ENCODE data around the gene CPLANE2. TPM values are rescaled to one million over a fixed set of nuclear protein-coding genes. Genes with fewer than 3 reads are reported as not detected.

CPLANE2 gene
- total RNA-seq, 1 donor from 2014 or later: 8.6 TPM

- H3K4me2 ChIP-seq (ENCODE audit: low read length): no peak overlapping the region
- FAIRE-seq (no peak), DNase-seq (ENCODE audit: low read depth) (no peak)
- Mint-ChIP-seq H3K27me3 (ENCODE audit: low read depth, unreplicated experiment) (peaks cover 7% of the 10 kb centered on the region), H3K27ac (ENCODE audit: unreplicated experiment) (no peak overlapping the region), H3K4me3 (ENCODE audit: unreplicated experiment) (no peak overlapping the region), H3K9me3 (ENCODE audit: unreplicated experiment) (peaks cover 3% of the 10 kb centered on the region), H3K36me3 (ENCODE audit: low read depth, unreplicated experiment) (peaks cover 5% of the 10 kb centered on the region), H3K4me1 (ENCODE audit: low read depth, unreplicated experiment) (peaks cover 4% of the 10 kb centered on the region)
- no peaks in the 10 kb centered on the region for H3K36me3 ChIP-seq (ENCODE audit: insufficient read depth, low read length)
- H3K4me3 ChIP-seq (ENCODE audit: insufficient read depth, low read depth, low read length): no peak overlapping the region
- TF ChIP-seq EZH2 (IDR thresholded peaks at IDR 0.05; ENCODE audit: insufficient read depth, low read length) (no peak), CTCF (IDR thresholded peaks at IDR 0.05; ENCODE audit: insufficient read depth, low read depth, low read length) (no peak)
- H3K4me1 ChIP-seq (ENCODE audit: insufficient read depth, low read length): peaks cover 1% of the 10 kb centered on the region
- H3K9ac ChIP-seq (ENCODE audit: low read length): no peak overlapping the region
- H3K27me3 ChIP-seq (ENCODE audit: insufficient read depth, low read length): no peaks in the 10 kb centered on the region
- no peaks in the 10 kb centered on the region for H4K20me1 ChIP-seq (ENCODE audit: insufficient read depth, low read length)
- H2AFZ ChIP-seq (ENCODE audit: low read depth, low read length): no peak overlapping the region
- H3K27ac ChIP-seq (ENCODE audit: low read depth, low read length): no peak overlapping the region
- H3K79me2 ChIP-seq (ENCODE audit: insufficient read depth, low read length): no peaks in the 10 kb centered on the region
- H3K9me3 ChIP-seq (ENCODE audit: insufficient read depth, low read depth, low read length): no peaks in the 10 kb centered on the region
Observed at GRCh38 chr1:16195518-16195905, 41.5 kb downstream of the CPLANE2 start.

GRCh38 chr1:16191916-16192546, 45.0 kb downstream of the CPLANE2 start:
- H3K27me3 Mint-ChIP-seq (ENCODE audit: low read depth, unreplicated experiment): peaks cover 6% of the 10 kb centered on the region
- TF ChIP-seq CTCF (IDR thresholded peaks at IDR 0.05; ENCODE audit: insufficient read depth, low read depth, low read length): no peak
- no peak for TF ChIP-seq EZH2 (IDR thresholded peaks at IDR 0.05; ENCODE audit: insufficient read depth, low read length)
- no peaks in the 10 kb centered on the region for H3K36me3 ChIP-seq (ENCODE audit: insufficient read depth, low read length)
- DNase-seq (ENCODE audit: low read depth): no peak
- peaks cover 3% of the 10 kb centered on the region for H3K9me3 Mint-ChIP-seq (ENCODE audit: unreplicated experiment)
- H3K79me2 ChIP-seq (ENCODE audit: insufficient read depth, low read length): no peaks in the 10 kb centered on the region
- no peak overlapping the region for H3K4me3 ChIP-seq (ENCODE audit: insufficient read depth, low read depth, low read length)
- H2AFZ ChIP-seq (ENCODE audit: low read depth, low read length): no peak overlapping the region
- H3K9ac ChIP-seq (ENCODE audit: low read length): no peak overlapping the region
- no peak overlapping the region for H3K4me2 ChIP-seq (ENCODE audit: low read length)
- H3K27ac Mint-ChIP-seq (ENCODE audit: unreplicated experiment): no peak overlapping the region
- H4K20me1 ChIP-seq (ENCODE audit: insufficient read depth, low read length): no peaks in the 10 kb centered on the region
- peaks cover 6% of the 10 kb centered on the region for H3K4me1 Mint-ChIP-seq (ENCODE audit: low read depth, unreplicated experiment)
- H3K9me3 ChIP-seq (ENCODE audit: insufficient read depth, low read depth, low read length): no peaks in the 10 kb centered on the region
- H3K36me3 Mint-ChIP-seq (ENCODE audit: low read depth, unreplicated experiment): no peaks in the 10 kb centered on the region
- no peaks in the 10 kb centered on the region for H3K27me3 ChIP-seq (ENCODE audit: insufficient read depth, low read length)
- FAIRE-seq: no peak
- H3K4me3 Mint-ChIP-seq (ENCODE audit: unreplicated experiment): no peak overlapping the region
- peaks cover 12% of the 10 kb centered on the region for H3K4me1 ChIP-seq (ENCODE audit: insufficient read depth, low read length)
- H3K27ac ChIP-seq (ENCODE audit: low read depth, low read length): no peak overlapping the region

- Histone ChIP-seq H3K36me3 (ENCODE audit: insufficient read depth, low read length) (no peaks in the 10 kb centered on the region), H3K4me3 (ENCODE audit: insufficient read depth, low read depth, low read length) (no peak overlapping the region), H3K27me3 (ENCODE audit: insufficient read depth, low read length) (no peaks in the 10 kb centered on the region), H3K27ac (ENCODE audit: low read depth, low read length) (no peak overlapping the region), H3K79me2 (ENCODE audit: insufficient read depth, low read length) (no peaks in the 10 kb centered on the region), H3K4me2 (ENCODE audit: low read length) (no peak overlapping the region), H3K9ac (ENCODE audit: low read length) (no peak overlapping the region), H2AFZ (ENCODE audit: low read depth, low read length) (no peak overlapping the region), H3K4me1 (ENCODE audit: insufficient read depth, low read length) (peaks cover 12% of the 10 kb centered on the region), H4K20me1 (ENCODE audit: insufficient read depth, low read length) (no peaks in the 10 kb centered on the region), H3K9me3 (ENCODE audit: insufficient read depth, low read depth, low read length) (no peaks in the 10 kb centered on the region)
- Mint-ChIP-seq H3K4me3 (ENCODE audit: unreplicated experiment) (no peak overlapping the region), H3K27ac (ENCODE audit: unreplicated experiment) (no peak overlapping the region), H3K9me3 (ENCODE audit: unreplicated experiment) (peaks cover under 1% of the 10 kb centered on the region), H3K27me3 (ENCODE audit: low read depth, unreplicated experiment) (peaks cover 6% of the 10 kb centered on the region), H3K4me1 (ENCODE audit: low read depth, unreplicated experiment) (peaks cover 6% of the 10 kb centered on the region), H3K36me3 (ENCODE audit: low read depth, unreplicated experiment) (no peaks in the 10 kb centered on the region)
- no peak for DNase-seq (ENCODE audit: low read depth)
- no peak for FAIRE-seq
- TF ChIP-seq EZH2 (IDR thresholded peaks at IDR 0.05; ENCODE audit: insufficient read depth, low read length) (no peak), CTCF (IDR thresholded peaks at IDR 0.05; ENCODE audit: insufficient read depth, low read depth, low read length) (no peak)
Observed at GRCh38 chr1:16191309-16191708, 45.7 kb downstream of the CPLANE2 start.
